NCI-H2227 treated with DMSO at 0.1 percent for 48 hours (cell line): Measurements from ENCODE around the gene DYNLRB2.

ENCODE experiments used
- DNase-seq: peaks from one replicate; lab custom pipeline; 2025; lab: John Stamatoyannopoulos, UW

The DYNLRB2 gene

GRCh38 chr16:80599466-80599865 is 58.7 kb downstream of the DYNLRB2 start:
- no peak for DNase-seq
